ENCODE results near the gene MYO1E.

Gene MYO1E

GRCh38 chr15:59315914-59316451, 56.7 kb downstream of the MYO1E start:
- in situ Hi-C loops (cut with HindIII; ENCODE audit: low pct_unique_long_range_greater_than_20kb, low sequenced_read_pairs), result no loop called here
- no peak for DNase-seq (ENCODE audit: low read depth in 1 of 2, low spot score in 1 of 2)
- no peak for TF ChIP-seq JUND (IDR thresholded peaks at IDR 0.05; ENCODE audit: low read depth)

GRCh38 chr15:59313641-59314332, 58.9 kb downstream of the MYO1E start:
- in situ Hi-C loops (cut with HindIII; ENCODE audit: low pct_unique_long_range_greater_than_20kb, low sequenced_read_pairs), result no loop called here
- no peak for TF ChIP-seq JUND (IDR thresholded peaks at IDR 0.05; ENCODE audit: low read depth)
- DNase-seq (ENCODE audit: low read depth in 1 of 2, low spot score in 1 of 2), result peak; percentile 40 to 71

- TF ChIP-seq JUND (IDR thresholded peaks at IDR 0.05; ENCODE audit: low read depth), result no peak
Measured at GRCh38 chr15:59312205-59312604, 60.5 kb downstream of the MYO1E start.

GRCh38 chr15:59311195-59311594, 61.5 kb downstream of the MYO1E start:
- in situ Hi-C loops (cut with HindIII; ENCODE audit: low pct_unique_long_range_greater_than_20kb, low sequenced_read_pairs), result no loop called here
- no peak for TF ChIP-seq JUND (IDR thresholded peaks at IDR 0.05; ENCODE audit: low read depth)
- no peak for DNase-seq (ENCODE audit: low read depth in 1 of 2, low spot score in 1 of 2)

More at GRCh38 chr15:59312205-59312604, 60.5 kb downstream of the MYO1E start:
- in situ Hi-C loops (cut with HindIII; ENCODE audit: low pct_unique_long_range_greater_than_20kb, low sequenced_read_pairs), result no loop called here
- DNase-seq (ENCODE audit: low read depth in 1 of 2, low spot score in 1 of 2), result no peak

GRCh38 chr15:59309405-59309804, 63.3 kb downstream of the MYO1E start:
- no peak for TF ChIP-seq JUND (IDR thresholded peaks at IDR 0.05; ENCODE audit: low read depth)
- DNase-seq (ENCODE audit: low read depth in 1 of 2, low spot score in 1 of 2), result no peak
- in situ Hi-C loops (cut with HindIII; ENCODE audit: low pct_unique_long_range_greater_than_20kb, low sequenced_read_pairs), result no loop called here

- no peak for TF ChIP-seq JUND (IDR thresholded peaks at IDR 0.05; ENCODE audit: low read depth)
- no peak for DNase-seq (ENCODE audit: low read depth in 1 of 2, low spot score in 1 of 2)
- in situ Hi-C loops (cut with HindIII; ENCODE audit: low pct_unique_long_range_greater_than_20kb, low sequenced_read_pairs), result no loop called here
Measured at GRCh38 chr15:59307165-59307537, 65.5 kb downstream of the MYO1E start.

GRCh38 chr15:59306520-59307164, 66.0 kb downstream of the MYO1E start:
- no peak for DNase-seq (ENCODE audit: low read depth in 1 of 2, low spot score in 1 of 2)
- in situ Hi-C loops (cut with HindIII; ENCODE audit: low pct_unique_long_range_greater_than_20kb, low sequenced_read_pairs), result no loop called here
- TF ChIP-seq JUND (IDR thresholded peaks at IDR 0.05; ENCODE audit: low read depth), result no peak

GRCh38 chr15:59304807-59305206, 67.9 kb downstream of the MYO1E start:
- no peak for DNase-seq (ENCODE audit: low read depth in 1 of 2, low spot score in 1 of 2)
- in situ Hi-C loops (cut with HindIII; ENCODE audit: low pct_unique_long_range_greater_than_20kb, low sequenced_read_pairs), result no loop called here
- no peak for TF ChIP-seq JUND (IDR thresholded peaks at IDR 0.05; ENCODE audit: low read depth)

- in situ Hi-C loops (cut with HindIII; ENCODE audit: low pct_unique_long_range_greater_than_20kb, low sequenced_read_pairs), result no loop called here
- no peak for DNase-seq (ENCODE audit: low read depth in 1 of 2, low spot score in 1 of 2)
- no peak for TF ChIP-seq JUND (IDR thresholded peaks at IDR 0.05; ENCODE audit: low read depth)
Measured at GRCh38 chr15:59304034-59304795, 68.5 kb downstream of the MYO1E start.

GRCh38 chr15:59303633-59304032, 69.0 kb downstream of the MYO1E start:
- TF ChIP-seq JUND (IDR thresholded peaks at IDR 0.05; ENCODE audit: low read depth), result no peak
- no peak for DNase-seq (ENCODE audit: low read depth in 1 of 2, low spot score in 1 of 2)
- in situ Hi-C loops (cut with HindIII; ENCODE audit: low pct_unique_long_range_greater_than_20kb, low sequenced_read_pairs), result no loop called here

- no peak for TF ChIP-seq JUND (IDR thresholded peaks at IDR 0.05; ENCODE audit: low read depth)
- no peak for DNase-seq (ENCODE audit: low read depth in 1 of 2, low spot score in 1 of 2)
- in situ Hi-C loops (cut with HindIII; ENCODE audit: low pct_unique_long_range_greater_than_20kb, low sequenced_read_pairs), result no loop called here
Measured at GRCh38 chr15:59303136-59303535, 69.5 kb downstream of the MYO1E start.

- no peak for TF ChIP-seq JUND (IDR thresholded peaks at IDR 0.05; ENCODE audit: low read depth)
- in situ Hi-C loops (cut with HindIII; ENCODE audit: low pct_unique_long_range_greater_than_20kb, low sequenced_read_pairs), result no loop called here
- no peak for DNase-seq (ENCODE audit: low read depth in 1 of 2, low spot score in 1 of 2)
Measured at GRCh38 chr15:59301527-59301926, 71.1 kb downstream of the MYO1E start.
